GM20431 (cell line): ENCODE data around the gene ZNF581.

Source experiments
- in situ Hi-C: fragments of 300-500 bp; cut with MseI, MboI; formaldehyde crosslinking; loops from one replicate; pipeline ENCODE4 v1.15.0; 2020; ENCODE audit warnings: low sequenced_read_pairs; ENCODE audit not compliant: unreplicated experiment

Gene ZNF581

DNA sequence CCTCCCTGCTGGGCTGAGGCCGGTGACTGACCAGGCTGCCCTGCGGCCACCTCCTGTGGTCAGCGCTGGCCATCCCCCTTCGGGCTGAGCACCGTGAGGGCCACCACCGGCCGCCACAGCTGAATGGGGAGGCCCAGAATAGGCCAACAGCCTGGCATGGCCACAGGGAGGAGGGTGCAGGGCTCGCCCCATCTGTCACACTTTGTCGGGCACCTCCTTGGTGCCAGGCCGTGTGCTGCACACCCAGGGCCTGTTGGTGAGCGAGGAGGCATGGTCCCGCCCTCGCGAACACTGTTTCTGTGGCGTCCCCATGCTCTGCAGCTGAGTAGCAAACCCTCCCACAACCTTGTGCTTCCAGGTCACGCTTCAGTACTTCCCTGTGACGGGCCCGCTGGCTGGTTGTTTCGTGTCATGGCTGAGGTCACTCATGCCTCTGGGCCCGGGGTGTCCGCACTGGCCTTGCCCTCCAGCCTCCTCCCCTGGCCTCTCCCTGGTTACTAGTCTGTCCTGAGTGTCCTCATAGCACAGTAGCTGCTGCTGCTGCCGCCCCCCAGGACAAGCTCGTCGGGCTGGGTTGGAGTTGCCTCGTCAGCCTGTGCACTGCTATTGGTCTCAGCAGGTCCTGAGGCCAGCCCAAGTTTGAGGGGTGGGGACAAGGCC lies 46.8 kb downstream of the ZNF581 start:
- in situ Hi-C loops, result no loop called here

DNA sequence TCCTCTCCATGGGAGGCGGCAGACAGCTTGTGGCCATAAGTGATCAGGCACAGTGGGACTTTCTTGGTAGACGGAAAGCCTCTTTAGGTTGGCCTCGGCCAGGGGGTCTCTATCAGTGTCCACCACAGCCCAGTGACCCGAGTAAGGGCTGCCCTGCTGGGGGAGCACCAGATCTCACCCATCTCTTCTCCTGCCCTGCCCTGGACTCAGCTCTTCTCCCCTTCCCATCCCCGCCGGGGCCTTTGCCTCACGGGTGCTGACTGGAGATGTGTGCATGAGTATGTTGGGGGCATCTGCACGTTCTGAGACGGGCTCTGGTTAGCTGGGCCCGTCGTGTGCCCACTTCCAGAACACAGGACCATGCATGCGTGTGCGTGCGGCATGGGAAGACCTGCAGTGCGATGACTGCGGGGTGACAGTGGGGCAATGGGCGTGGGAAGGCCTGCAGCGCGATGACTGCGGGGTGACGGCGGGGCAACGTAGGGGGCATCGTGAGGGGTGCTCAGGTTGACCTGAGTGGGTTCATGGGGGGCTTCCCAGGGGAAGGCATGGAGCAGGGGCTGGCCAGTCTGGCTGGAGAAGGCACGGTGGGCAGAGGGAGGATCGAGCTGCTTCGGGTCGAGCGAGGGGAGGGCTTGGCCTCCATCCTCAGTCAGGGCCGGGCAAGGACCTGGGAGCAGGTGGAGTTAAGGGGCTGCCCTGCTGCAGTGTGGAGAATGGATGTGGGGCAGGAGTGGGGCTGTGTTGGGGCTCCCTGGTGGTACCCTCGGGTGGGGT lies 47.5 kb downstream of the ZNF581 start:
- in situ Hi-C loops, result no loop called here

DNA sequence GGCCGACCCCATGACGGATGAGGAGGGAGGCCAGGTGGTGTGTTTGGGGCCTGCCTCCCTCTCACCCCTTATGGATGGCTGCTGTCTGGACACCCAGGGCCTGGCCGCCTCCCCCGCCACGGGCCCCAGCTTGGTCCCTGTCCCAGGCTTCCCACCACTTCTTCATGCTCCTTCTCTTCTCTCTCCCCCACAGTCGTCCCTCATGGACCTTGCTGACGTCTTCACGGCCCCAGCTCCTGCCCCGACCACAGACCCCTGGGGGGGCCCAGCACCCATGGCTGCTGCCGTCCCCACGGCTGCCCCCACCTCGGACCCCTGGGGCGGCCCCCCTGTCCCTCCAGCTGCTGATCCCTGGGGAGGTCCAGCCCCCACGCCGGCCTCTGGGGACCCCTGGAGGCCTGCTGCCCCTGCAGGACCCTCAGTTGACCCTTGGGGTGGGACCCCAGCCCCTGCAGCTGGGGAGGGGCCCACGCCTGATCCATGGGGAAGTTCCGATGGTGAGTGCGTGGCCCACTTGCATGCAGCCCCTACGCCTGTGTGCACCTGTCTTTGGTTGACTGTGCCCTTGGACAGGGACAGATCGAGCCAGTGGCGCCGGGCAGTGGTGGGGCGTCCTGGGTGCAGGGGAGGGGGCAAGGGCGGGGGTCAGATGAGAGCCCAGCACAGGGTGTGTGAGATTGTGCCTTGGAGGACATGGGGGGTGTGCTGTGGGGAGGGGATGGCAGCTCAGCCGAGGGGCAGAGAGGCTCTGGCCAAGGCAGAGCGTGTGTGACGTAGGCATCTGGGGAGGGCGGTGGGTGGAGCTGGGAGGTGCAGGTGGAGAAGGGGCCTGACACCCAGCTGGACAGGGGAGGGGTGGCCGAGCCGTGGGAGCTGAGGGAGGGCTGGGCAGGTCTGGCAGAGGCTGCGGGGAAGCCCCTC lies 48.4 kb downstream of the ZNF581 start:
- in situ Hi-C loops, result no loop called here

DNA sequence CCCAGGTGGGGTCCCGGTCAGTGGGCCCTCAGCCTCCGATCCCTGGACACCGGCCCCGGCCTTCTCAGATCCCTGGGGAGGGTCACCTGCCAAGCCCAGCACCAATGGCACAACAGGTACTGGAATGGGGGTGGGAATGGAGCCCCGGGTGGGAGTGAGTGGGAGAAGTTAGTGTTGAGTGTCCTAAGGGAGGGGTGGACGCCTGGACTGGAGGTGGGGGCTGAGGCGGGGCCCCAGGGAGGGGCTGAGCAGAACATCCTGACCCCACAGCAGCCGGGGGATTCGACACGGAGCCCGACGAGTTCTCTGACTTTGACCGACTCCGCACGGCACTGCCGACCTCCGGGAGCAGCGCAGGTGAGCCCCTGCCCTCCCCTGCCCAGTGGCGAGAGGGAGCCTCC lies 49.2 kb downstream of the ZNF581 start:
- in situ Hi-C loops, result no loop called here

DNA sequence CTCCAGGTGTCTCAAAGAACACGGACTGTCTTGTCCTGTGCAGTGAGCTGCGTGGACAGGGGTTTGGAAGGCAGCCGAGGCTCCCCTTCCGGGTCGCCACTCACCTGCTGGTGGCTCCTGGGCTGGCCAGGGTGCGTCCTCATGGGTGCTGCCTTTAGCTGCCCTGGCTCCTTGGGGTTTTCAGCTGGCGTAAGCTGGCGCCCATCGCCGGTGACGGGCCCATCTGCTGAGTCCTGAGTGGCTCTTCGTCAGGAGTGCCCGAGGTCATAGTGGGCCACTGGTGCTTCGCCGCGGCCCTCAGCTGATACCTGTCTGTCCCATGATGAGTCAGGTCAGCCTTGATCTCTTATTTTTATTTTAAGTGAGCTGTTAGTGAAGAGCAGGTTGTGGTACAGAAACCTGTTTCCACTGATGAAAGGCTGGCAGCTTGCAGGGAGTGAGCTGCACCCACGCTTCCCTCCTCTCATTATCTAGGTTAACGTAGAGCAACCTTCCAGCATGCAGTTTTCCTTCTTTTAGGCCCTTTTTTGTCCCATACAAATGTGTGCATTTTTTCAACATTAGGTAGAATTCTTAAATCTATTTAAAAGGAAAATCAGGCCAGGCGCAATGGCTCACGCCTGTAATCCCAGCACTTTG lies 50.0 kb downstream of the ZNF581 start:
- in situ Hi-C loops, result no loop called here

DNA sequence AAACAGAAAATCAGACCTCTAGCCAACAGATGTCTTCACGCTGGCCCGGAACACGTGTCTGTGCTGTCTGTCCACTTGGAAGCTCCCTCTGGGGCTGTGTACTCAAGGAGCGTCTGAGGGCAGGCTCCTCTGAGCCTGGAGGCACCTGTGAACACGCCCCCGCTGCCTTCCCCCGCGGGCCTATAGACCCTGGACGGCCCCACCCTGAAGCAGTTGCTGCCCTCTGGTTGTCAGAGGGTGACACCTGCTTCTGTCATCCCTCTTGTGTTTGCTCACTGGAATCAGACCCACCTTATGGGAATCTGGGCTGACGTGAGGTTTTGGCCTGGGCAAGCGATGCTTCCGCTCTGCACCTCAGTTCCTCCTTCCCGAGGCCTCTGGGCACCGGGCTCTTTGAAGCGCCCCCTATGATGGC lies 50.8 kb downstream of the ZNF581 start:
- in situ Hi-C loops, result no loop called here

DNA sequence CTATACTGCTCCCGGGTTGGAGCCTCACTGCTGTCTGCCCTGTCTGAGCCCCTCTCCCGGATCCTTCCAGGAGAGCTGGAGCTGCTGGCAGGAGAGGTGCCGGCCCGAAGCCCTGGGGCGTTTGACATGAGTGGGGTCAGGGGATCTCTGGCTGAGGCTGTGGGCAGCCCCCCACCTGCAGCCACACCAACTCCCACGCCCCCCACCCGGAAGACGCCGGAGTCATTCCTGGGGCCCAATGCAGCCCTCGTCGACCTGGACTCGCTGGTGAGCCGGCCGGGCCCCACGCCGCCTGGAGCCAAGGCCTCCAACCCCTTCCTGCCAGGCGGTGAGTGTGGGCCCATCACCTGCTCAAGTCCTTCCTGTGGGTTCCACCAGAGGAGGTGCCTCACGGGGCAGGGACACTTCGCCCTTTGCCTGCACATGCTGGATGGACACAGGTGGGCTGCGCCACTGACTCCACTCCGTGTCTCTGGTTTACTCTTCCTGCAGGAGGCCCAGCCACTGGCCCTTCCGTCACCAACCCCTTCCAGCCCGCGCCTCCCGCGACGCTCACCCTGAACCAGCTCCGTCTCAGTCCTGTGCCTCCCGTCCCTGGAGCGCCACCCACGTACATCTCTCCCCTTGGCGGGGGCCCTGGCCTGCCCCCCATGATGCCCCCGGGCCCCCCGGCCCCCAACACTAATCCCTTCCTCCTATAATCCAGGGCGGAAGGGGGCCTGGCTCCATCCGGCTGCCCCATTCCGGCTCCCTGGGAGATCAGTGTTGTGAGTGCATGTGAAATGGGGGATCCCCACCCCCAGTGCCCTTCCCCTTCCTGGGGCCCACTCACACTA lies 51.4 kb downstream of the ZNF581 start:
- in situ Hi-C loops, result no loop called here
